GM21360 (cell line): Measurements from ENCODE around the gene RALY.

Experiments used
- ATAC-seq: cut with Tn5 transposase; IDR thresholded peaks from one replicate; pipeline ENCODE4 v1.9.1; 2021; ENCODE audit warnings: mild to moderate bottlenecking, moderate library complexity; ENCODE audit not compliant: unreplicated experiment

RALY gene

GRCh38 chr20:33985830-33986229, 7.9 kb upstream of the RALY start:
- ATAC-seq: no peak

DNA sequence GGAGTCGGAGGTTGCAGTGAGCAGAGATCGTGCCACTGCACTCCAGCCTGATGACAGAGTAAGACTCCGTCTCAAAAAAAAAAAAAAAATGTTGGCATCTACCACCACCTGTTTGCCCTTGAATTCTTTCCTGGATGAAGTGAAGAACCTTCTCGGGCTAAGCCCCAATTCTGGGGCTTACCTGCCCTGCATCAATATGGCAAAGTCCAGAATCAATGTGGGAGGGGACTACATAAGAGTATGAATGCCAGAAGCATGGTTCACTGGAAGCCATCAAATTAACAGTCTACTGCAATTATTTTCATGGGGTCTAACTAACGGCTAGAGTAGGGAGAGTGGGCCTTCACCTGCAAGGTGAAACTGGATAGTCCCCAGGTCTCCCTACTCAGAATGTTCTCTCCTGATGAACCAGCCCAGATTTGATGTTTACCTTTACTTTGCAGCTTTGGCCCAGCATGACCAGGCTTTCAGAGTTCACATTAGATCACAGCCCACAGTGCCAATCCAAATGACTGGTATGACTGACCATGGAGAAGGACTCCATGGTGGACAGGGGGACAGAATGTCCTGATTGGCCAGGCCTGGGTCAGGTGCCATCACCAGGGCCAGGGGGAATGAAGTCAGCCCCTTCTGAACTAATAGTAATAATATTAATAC, 7.0 kb upstream of the RALY start:
- no peak for ATAC-seq

- ATAC-seq: no peak
Measured at GRCh38 chr20:33990075-33990474, 3.6 kb upstream of the RALY start.

DNA sequence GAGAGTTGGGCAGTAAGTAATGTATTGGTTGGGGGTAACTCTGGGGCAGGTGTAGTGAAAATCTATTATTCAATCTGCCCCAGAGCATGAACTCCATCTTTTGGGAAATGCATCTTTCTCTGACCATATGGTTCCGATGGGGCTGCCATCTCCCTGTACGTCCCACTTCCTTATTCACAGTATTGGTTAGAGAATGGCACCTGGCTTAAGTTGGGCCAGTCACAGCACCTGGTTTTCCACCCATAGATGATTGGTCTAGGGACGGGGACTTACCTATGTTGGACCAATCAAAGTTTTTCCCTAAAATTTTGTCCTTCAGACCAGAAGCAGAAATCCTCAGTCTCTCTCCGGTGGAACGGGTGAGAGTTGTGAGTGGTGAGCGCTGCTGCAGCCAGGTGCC, 2.2 kb upstream of the RALY start:
- no peak for ATAC-seq

- no peak for ATAC-seq
Measured at GRCh38 chr20:33992145-33992922, 1.4 kb upstream of the RALY start.

DNA sequence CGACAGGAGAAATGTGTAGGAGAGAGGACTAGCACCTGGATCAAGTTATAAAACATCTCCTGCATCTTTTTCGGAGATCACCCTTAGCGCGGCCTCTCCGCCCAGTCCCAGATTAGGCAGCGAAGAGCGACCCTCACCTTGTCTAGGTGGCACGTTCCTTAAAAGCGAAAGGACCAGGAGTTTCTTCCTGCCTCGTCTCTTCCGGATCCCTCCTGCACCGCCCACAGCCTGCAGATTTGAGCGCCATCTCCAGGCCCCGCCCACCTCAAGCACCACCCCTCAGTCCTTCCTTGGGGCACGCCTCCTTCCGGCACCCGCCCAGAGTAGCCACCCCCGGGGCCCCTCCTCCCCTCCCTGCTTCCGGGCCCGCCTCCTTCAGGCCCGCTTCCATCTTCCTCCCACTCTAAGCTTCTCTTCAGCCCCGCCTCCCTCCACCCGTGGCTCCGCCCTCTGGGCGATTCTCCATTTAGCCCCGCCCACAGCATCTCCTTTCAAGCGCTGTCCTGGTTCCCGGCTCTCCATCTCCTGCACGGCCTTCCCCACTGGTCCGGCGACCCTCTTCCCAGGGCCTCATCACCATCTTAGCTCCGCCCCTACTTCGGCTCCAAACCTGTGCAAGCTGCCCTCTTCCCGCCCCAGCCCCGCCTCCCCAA, 662 bp upstream of the RALY start:
- ATAC-seq: peak; percentile 61

DNA sequence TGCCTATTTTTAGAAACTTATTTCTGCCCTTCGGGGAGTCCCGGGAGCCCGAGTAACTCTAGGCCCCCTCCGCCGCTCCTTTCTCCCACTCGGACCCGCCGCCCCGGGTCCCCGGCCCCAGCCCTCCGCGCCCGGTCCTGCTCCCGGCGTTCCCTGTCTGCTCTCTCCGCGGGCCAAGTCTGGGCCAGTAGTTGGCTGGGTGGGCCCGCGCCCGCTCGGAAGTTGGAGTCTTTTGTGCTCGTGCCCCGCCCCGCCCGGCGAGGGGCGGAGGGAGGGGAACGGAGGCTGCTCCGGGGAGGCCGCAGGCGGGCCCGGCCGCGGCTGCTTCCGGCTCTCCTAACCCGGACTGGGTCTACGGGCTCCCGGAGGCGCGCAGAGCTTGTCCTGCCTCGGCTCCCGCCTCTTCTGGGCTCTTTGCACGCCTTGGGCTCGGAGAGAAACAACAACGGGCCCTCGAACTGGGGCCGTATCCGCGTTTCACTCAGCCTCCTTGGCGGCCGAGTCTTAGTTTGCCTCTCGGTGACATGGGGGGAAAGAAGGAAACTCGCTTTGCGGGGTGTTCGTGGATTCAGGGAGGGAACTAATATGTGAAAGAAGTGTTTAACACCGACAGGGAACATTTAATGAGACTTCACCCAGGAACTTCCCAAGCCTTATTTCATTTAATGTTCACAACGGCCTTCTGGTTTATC, 657 bp downstream of the RALY start:
- peak; percentile 34 for ATAC-seq

GRCh38 chr20:33995053-33995831, 1.5 kb downstream of the RALY start:
- no peak for ATAC-seq

- ATAC-seq: no peak
Measured at GRCh38 chr20:33999025-33999649, 5.4 kb downstream of the RALY start.

DNA sequence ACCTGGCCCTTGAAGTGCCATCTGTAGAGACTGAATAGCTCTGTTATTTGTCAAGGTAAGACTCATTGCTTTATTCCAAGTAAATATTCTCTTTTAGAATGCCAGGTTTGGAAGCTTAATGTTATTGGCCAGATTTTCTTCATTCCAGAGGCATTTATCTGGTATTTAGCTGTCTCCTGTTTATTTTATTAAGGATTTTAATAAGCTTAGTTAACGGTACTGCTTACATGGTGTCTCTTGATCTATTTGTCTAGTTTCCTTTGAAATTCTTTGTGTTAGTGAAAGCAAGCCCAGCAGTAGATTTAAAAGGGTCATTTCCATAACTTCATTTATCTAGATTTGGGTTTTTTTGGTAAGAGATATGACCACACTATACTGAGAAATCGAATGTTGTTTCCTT, 7.7 kb downstream of the RALY start:
- no peak for ATAC-seq

DNA sequence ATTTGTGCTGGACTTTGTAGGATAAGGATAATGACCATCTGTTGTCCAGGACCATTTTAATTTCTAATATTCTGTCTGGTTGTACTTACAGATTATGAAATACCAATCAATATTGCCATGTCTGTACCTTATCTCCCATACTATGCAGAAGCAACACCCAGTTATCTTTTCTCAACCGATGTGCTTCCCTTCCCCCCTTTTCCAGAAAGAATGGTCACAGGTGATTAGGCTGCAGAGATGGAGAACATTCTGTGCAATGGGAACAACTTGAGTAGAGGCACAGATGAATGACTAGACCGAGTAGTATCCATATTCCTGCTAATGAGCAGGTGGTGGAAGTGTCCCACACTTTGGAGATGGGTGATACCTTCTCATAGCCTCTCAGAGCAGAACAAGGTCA, 10.5 kb downstream of the RALY start:
- ATAC-seq: no peak

- no peak for ATAC-seq
Measured at GRCh38 chr20:34004790-34005457, 11.2 kb downstream of the RALY start.

DNA sequence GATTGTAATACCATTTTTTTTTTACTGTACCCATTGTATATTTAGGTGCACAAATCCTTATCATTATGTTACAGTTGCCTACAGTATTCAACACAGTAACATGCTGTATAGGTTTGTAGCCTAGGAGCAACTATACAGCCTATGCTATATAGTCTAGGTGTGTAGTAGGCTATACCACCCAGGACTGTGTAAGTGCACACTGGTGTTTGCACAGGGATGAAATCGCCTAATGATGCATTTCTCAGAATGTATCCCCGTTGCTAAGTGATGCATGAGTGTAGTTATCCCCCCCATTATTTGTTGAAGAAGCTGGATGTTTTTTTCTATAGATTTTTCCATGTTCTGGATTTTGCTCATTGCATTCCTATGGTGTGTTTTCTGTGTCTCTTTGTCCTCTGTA, 12.9 kb downstream of the RALY start:
- ATAC-seq: no peak

- no peak for ATAC-seq
Measured at GRCh38 chr20:34008477-34008876, 14.8 kb downstream of the RALY start.

DNA sequence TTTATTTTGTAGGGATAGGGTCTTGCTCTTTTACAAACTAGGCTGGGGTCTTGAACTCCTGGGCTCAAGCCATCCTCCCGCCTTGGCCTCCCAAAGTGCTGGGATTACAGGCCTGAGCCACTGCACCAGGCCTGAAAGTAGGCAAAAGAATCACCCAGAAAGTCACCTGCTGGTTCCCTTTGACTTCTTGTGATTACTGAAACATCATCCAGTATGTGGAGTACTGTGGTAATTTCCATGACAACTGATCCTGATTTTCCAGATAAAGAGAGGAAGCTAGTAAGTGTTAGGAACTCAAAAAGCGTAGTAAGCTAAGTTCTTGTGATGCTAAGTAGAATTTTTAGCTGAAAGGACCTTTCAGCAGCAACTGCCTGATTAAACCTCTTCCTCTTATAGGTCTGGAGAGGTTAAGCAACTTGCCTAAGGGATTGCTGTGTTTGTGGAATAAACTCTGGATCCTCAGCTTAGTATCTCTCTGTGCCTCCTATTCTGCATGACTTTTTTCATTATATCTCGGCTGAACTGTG, 16.8 kb downstream of the RALY start:
- no peak for ATAC-seq

- no peak for ATAC-seq
Measured at GRCh38 chr20:34011275-34011674, 17.6 kb downstream of the RALY start.

DNA sequence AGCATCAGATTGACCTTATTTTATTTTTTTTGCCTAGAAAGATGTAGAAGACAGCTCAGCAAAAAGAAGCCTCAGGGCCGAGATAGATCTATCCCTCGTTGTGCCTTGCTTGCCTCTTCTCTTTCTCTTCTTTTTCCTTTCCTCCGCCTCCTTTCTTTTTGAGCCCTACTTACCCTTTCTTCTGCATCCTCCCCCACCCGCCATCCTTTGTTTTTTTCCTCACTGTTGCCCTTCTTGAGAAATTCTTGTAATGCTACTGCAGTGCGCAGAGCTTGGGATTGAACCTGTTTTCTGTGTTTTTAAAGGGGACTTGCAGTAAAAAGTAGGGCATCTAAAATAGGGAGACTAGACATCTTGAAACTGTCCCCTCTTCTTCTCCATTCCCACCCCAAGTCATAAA, 18.6 kb downstream of the RALY start:
- ATAC-seq: no peak

- no peak for ATAC-seq
Measured at GRCh38 chr20:34012735-34013134, 19.0 kb downstream of the RALY start.

DNA sequence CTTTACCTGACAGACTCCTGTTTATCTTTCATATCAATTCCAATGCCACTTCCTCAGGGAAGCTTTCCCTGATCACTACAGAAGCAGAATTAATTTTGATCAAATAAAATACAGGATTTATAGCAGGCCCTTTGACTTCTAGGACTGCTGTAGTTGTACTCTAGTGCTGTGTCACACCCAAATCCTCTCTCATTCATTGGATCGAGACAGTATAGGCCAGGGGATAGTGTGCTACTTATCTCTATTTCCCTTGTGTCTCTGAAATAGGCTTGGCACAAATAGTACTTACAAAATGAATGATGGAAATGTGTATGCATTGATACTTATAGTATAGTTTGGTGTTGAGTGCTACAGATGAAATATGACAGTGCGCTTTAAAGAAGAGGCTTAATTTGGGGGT, 19.8 kb downstream of the RALY start:
- ATAC-seq: no peak

DNA sequence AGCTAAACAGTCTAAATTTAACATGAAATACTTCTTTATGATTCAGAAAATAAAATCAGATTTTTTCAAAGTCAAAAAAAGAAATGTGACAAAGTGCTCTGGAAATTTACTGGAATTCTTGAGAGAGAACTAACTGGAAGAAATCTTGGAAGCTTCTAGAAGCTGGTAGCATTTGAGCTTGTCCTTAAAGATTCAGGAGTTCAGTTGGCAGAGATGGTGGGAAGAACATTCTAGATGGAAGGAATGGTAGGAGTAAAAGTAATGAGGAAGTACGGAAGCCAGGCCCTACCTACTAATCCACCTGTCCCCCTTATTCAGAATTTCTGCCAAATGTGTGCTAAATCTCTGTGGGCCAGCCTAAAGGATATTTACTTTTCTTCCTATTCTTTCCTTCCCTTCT, 21.2 kb downstream of the RALY start:
- no peak for ATAC-seq
